ENCODE results near the gene KRT80. TPM values are rescaled to one million over a fixed set of nuclear protein-coding genes. Genes with fewer than 3 reads are reported as not detected.

KRT80 gene
- total RNA-seq, 3 donors from 2014 or later: 2.9 to 9.8 TPM; not detected in 1

GRCh38 chr12:52211716-52212585 is 20.1 kb upstream of the KRT80 start:
- intact Hi-C loops (cut with DNase I; ENCODE audit: low total_unique reads): loop anchor here (10.0 kb wide), 1 partner anchor 67 kb away; no protein-coding TSS in a partner anchor

GRCh38 chr12:52210925-52211650 is 19.3 kb upstream of the KRT80 start:
- no peaks in the 10 kb centered on the region for H3K27me3 ChIP-seq
- no peak for TF ChIP-seq POLR2AphosphoS5 (IDR thresholded peaks at IDR 0.05)
- no peak for TF ChIP-seq POLR2A (IDR thresholded peaks at IDR 0.05)
- no peak for TF ChIP-seq CTCF (IDR thresholded peaks at IDR 0.05)
- peaks cover 2 to 18% of the 10 kb centered on the region in 2 donors for H3K4me1 ChIP-seq
- no peaks in the 10 kb centered on the region for H3K9me3 ChIP-seq
- DNase-seq (ENCODE audit: low spot score in 2 of 2): peak in 1 of 2 donors; percentile 33
- H3K4me3 ChIP-seq: no peak overlapping the region
- H3K36me3 ChIP-seq: no peaks in the 10 kb centered on the region
- peak overlapping the region in 1 of 2 donors; percentile 18 for H3K27ac ChIP-seq
- intact Hi-C loops (cut with DNase I; ENCODE audit: low total_unique reads): loop anchor here (1.0 to 10.0 kb wide), 2 partner anchors 12 to 66 kb away; no protein-coding TSS in a partner anchor

More at GRCh38 chr12:52211716-52212585, 20.1 kb upstream of the KRT80 start:
- no peak overlapping the region for H3K4me3 ChIP-seq
- H3K9me3 ChIP-seq: no peaks in the 10 kb centered on the region
- H3K36me3 ChIP-seq: no peaks in the 10 kb centered on the region
- no peaks in the 10 kb centered on the region for H3K27me3 ChIP-seq
- DNase-seq (ENCODE audit: low spot score in 2 of 2): peak in 1 of 2 donors; percentile 43
- TF ChIP-seq POLR2AphosphoS5 (IDR thresholded peaks at IDR 0.05) (no peak), CTCF (IDR thresholded peaks at IDR 0.05) (no peak), POLR2A (IDR thresholded peaks at IDR 0.05) (no peak)
- no peak overlapping the region for H3K27ac ChIP-seq
- H3K4me1 ChIP-seq: peaks cover 7 to 25% of the 10 kb centered on the region in 2 donors

- peaks cover 0 to 11% of the 10 kb centered on the region in 2 donors for H3K4me1 ChIP-seq
- intact Hi-C loops (cut with DNase I; ENCODE audit: low total_unique reads): loop anchor here (1.0 to 10.0 kb wide), 2 partner anchors 13 to 66 kb away; no protein-coding TSS in a partner anchor
- no peaks in the 10 kb centered on the region for H3K9me3 ChIP-seq
- TF ChIP-seq POLR2AphosphoS5 (IDR thresholded peaks at IDR 0.05): peak in 2 of 3 donors; percentile 14 to 35
- TF ChIP-seq CTCF (IDR thresholded peaks at IDR 0.05): no peak
- peak overlapping the region in 1 of 2 donors; percentile 18 for H3K27ac ChIP-seq
- H3K36me3 ChIP-seq: no peaks in the 10 kb centered on the region
- H3K27me3 ChIP-seq: no peaks in the 10 kb centered on the region
- no peak overlapping the region for H3K4me3 ChIP-seq
- peak; percentile 46 to 68 for DNase-seq (ENCODE audit: low spot score in 2 of 2)
Observed at GRCh38 chr12:52210186-52210924, 18.5 kb upstream of the KRT80 start.

GRCh38 chr12:52209321-52209720 is 17.5 kb upstream of the KRT80 start:
- no peaks in the 10 kb centered on the region for H3K9me3 ChIP-seq
- intact Hi-C loops (cut with DNase I; ENCODE audit: low total_unique reads): no loop called here
- DNase-seq (ENCODE audit: low spot score in 2 of 2): peak; percentile 49 to 63
- H3K27me3 ChIP-seq: no peaks in the 10 kb centered on the region
- no peaks in the 10 kb centered on the region for H3K36me3 ChIP-seq
- no peak for TF ChIP-seq POLR2A (IDR thresholded peaks at IDR 0.05)
- peak in 1 of 3 donors; percentile 10 for TF ChIP-seq POLR2AphosphoS5 (IDR thresholded peaks at IDR 0.05)
- peak overlapping the region in 1 of 2 donors; percentile 33 for H3K27ac ChIP-seq
- no peak overlapping the region for H3K4me3 ChIP-seq
- peaks cover 0 to 11% of the 10 kb centered on the region in 2 donors for H3K4me1 ChIP-seq
